ENCODE data around the gene PGLYRP4. TPM values are rescaled to one million over a fixed set of nuclear protein-coding genes. Genes with fewer than 3 reads are reported as not detected.

The PGLYRP4 gene
- total and polyA plus RNA-seq, 2 of the 4 experiments (the other 2 are of a cell fraction) = not detected

GRCh38 chr1:153367090-153367489, 18.4 kb upstream of the PGLYRP4 start:
- TF ChIP-seq ELK1 (IDR thresholded peaks at IDR 0.05; ENCODE audit: borderline replicate concordance, low read depth, low read length) (no peak), RAD21 (IDR thresholded peaks at IDR 0.05; ENCODE audit: low read length) (no peak), POLR2A (IDR thresholded peaks at IDR 0.05; ENCODE audit: low read depth, low read length) (no peak), SMC3 (IDR thresholded peaks at IDR 0.05; ENCODE audit: low read depth, low read length) (no peak), CEBPB (IDR thresholded peaks at IDR 0.05; ENCODE audit: low read depth, low read length) (no peak), RFX5 (IDR thresholded peaks at IDR 0.05; ENCODE audit: low read depth, low read length) (no peak), RCOR1 (IDR thresholded peaks at IDR 0.05; ENCODE audit: insufficient replicate concordance, low read length) (no peak), BHLHE40 (IDR thresholded peaks at IDR 0.05; ENCODE audit: low read depth, low read length) (no peak), USF2 (IDR thresholded peaks at IDR 0.05; ENCODE audit: low read depth, low read length) (no peak), NFE2L2 (IDR thresholded peaks at IDR 0.05; ENCODE audit: low read depth, low read length) (no peak), CHD1 (IDR thresholded peaks at IDR 0.05; ENCODE audit: low read depth, low read length) (no peak), MXI1 (IDR thresholded peaks at IDR 0.05; ENCODE audit: borderline replicate concordance, low read depth, low read length) (no peak), MAZ (IDR thresholded peaks at IDR 0.05; ENCODE audit: borderline replicate concordance, low read depth, low read length) (no peak), FOS (IDR thresholded peaks at IDR 0.05; ENCODE audit: low read depth, low read length) (no peak), CTCF (conservative IDR thresholded peaks at IDR 0.05; ENCODE audit: low read depth, low read length) (no peak), MAFK (IDR thresholded peaks at IDR 0.05; ENCODE audit: low read depth, low read length) (no peak)
- H2BK5ac ChIP-seq (ENCODE audit: low read depth, low read length, poor library complexity, severe bottlenecking) = no peak overlapping the region
- H2BK15ac ChIP-seq (ENCODE audit: low read depth, low read length) = no peak overlapping the region
- no peak overlapping the region for H3K18ac ChIP-seq (ENCODE audit: low read depth, low read length)
- no peaks in the 10 kb centered on the region for H3K4me1 ChIP-seq (ENCODE audit: control insufficient read depth, insufficient read depth, low read length)
- ChIA-PET CTCF (no interaction called here), POLR2A (ENCODE audit: unreplicated experiment) (no interaction called here)
- H3K9ac ChIP-seq (ENCODE audit: low read depth, low read length) = no peak overlapping the region
- no peaks in the 10 kb centered on the region for H4K20me1 ChIP-seq (ENCODE audit: insufficient read depth, low read length)
- H3K4ac ChIP-seq (ENCODE audit: low read depth, low read length) = no peak overlapping the region
- ATAC-seq (ENCODE audit: low read depth) (no peak), DNase-seq (no peak)
- no peaks in the 10 kb centered on the region for H3K36me3 ChIP-seq (ENCODE audit: control insufficient read depth, insufficient read depth, low read length)
- no peak overlapping the region for H2AK9ac ChIP-seq (replicated peaks; ENCODE audit: low read depth, low read length, poor library complexity)
- in situ Hi-C loops (cut with MboI; ENCODE audit: low sequenced_read_pairs) = no loop called here
- no peak overlapping the region for H2BK20ac ChIP-seq (ENCODE audit: low read depth, low read length)
- H3K79me1 ChIP-seq (ENCODE audit: low read depth in 1 of 2, low read length in 2 of 2) = no peaks in the 10 kb centered on the region
- H2AFZ ChIP-seq (replicated peaks; ENCODE audit: low read length, poor library complexity) = no peak overlapping the region
- WGBS, 2 experiments (ENCODE audit: extremely low coverage in 2 of 2, insufficient read length in 1 of 2) = no CpG with 5 or more reads among the region's 2 CpGs
- dilution Hi-C loops (cut with HindIII; ENCODE audit: low sequenced_read_pairs, unreplicated experiment) = no loop called here
- H4K8ac ChIP-seq (ENCODE audit: low read depth in 2 of 2, low read length in 2 of 2) = no peak overlapping the region
- H3K56ac ChIP-seq (ENCODE audit: extremely low read depth, insufficient read depth, low read length) = no peak overlapping the region
- H2BK120ac ChIP-seq (ENCODE audit: low read depth, low read length) = no peak overlapping the region
- H3K4me3 ChIP-seq (ENCODE audit: insufficient read depth, low read depth, low read length) = no peak overlapping the region
- no peaks in the 10 kb centered on the region for H3K9me3 ChIP-seq (ENCODE audit: control insufficient read depth, insufficient read depth, low read length)
- BruUV-seq (replicated peaks) = no TSS peak
- no peak overlapping the region for H3K23ac ChIP-seq (ENCODE audit: low read depth, low read length)
- H3K27ac ChIP-seq (ENCODE audit: insufficient read depth, low read length) = no peak overlapping the region
- H3K9me1 ChIP-seq (ENCODE audit: insufficient read depth, low read length) = no peaks in the 10 kb centered on the region
- no peak overlapping the region for H4K5ac ChIP-seq (ENCODE audit: low read depth, low read length)
- no peak overlapping the region for H2AK5ac ChIP-seq (ENCODE audit: low read depth, low read length)
- H3K27me3 ChIP-seq (ENCODE audit: control insufficient read depth, insufficient read depth, low read length) = peaks cover 4% of the 10 kb centered on the region
- intact Hi-C loops (cut with micrococcal nuclease) = no loop called here
- H4K91ac ChIP-seq (ENCODE audit: insufficient read depth, low read depth, low read length) = no peak overlapping the region
- H3K4me2 ChIP-seq (ENCODE audit: low read depth, low read length) = no peak overlapping the region
- H3K14ac ChIP-seq (replicated peaks; ENCODE audit: low read depth, low read length) = no peak overlapping the region
